Measurements from ENCODE around the gene ARID5B. TPM values are rescaled to one million over a fixed set of nuclear protein-coding genes. Genes with fewer than 3 reads are reported as not detected.

ARID5B gene
- total RNA-seq, 1 donor from 2014 or later: 13.7 TPM

- peak overlapping the region; percentile 76 for H3K27ac ChIP-seq (replicated peaks)
- intact Hi-C loops (cut with micrococcal nuclease): no loop called here
- H3K27me3 ChIP-seq (ENCODE audit: low read depth): no peaks in the 10 kb centered on the region
- H3K4me3 ChIP-seq: no peak overlapping the region
- no peak for DNase-seq
- H3K36me3 ChIP-seq: no peaks in the 10 kb centered on the region
- H3K9me3 ChIP-seq (replicated peaks): no peaks in the 10 kb centered on the region
- no peak for TF ChIP-seq CTCF (IDR thresholded peaks at IDR 0.05; ENCODE audit: borderline replicate concordance)
- H3K4me1 ChIP-seq: peaks cover 57% of the 10 kb centered on the region
Observed at GRCh38 chr10:62019685-62020359, 118.3 kb downstream of the ARID5B start.

- H3K36me3 ChIP-seq: no peaks in the 10 kb centered on the region
- H3K27me3 ChIP-seq (ENCODE audit: low read depth): no peaks in the 10 kb centered on the region
- no peak for DNase-seq
- no peak overlapping the region for H3K4me3 ChIP-seq
- peak overlapping the region; percentile 76 for H3K27ac ChIP-seq (replicated peaks)
- no peaks in the 10 kb centered on the region for H3K9me3 ChIP-seq (replicated peaks)
- H3K4me1 ChIP-seq: peaks cover 55% of the 10 kb centered on the region
- intact Hi-C loops (cut with micrococcal nuclease): no loop called here
- TF ChIP-seq CTCF (IDR thresholded peaks at IDR 0.05; ENCODE audit: borderline replicate concordance): no peak
Observed at GRCh38 chr10:62021128-62021665, 119.7 kb downstream of the ARID5B start.

- Histone ChIP-seq H3K27me3 (ENCODE audit: low read depth) (no peaks in the 10 kb centered on the region), H3K9me3 (replicated peaks) (no peaks in the 10 kb centered on the region), H3K27ac (replicated peaks) (no peak overlapping the region), H3K4me3 (no peak overlapping the region), H3K4me1 (peaks cover 45% of the 10 kb centered on the region), H3K36me3 (no peaks in the 10 kb centered on the region)
- no peak for DNase-seq
- intact Hi-C loops (cut with micrococcal nuclease): no loop called here
- no peak for TF ChIP-seq CTCF (IDR thresholded peaks at IDR 0.05; ENCODE audit: borderline replicate concordance)
Observed at GRCh38 chr10:62021978-62022802, 120.7 kb downstream of the ARID5B start.

GRCh38 chr10:62022830-62023229 lies 121.3 kb downstream of the ARID5B start:
- H3K27ac ChIP-seq (replicated peaks): no peak overlapping the region
- TF ChIP-seq CTCF (IDR thresholded peaks at IDR 0.05; ENCODE audit: borderline replicate concordance): no peak
- intact Hi-C loops (cut with micrococcal nuclease): no loop called here

GRCh38 chr10:62023329-62023728 lies 121.8 kb downstream of the ARID5B start:
- Histone ChIP-seq H3K4me1 (peaks cover 35% of the 10 kb centered on the region), H3K4me3 (no peak overlapping the region), H3K9me3 (replicated peaks) (no peaks in the 10 kb centered on the region), H3K27me3 (ENCODE audit: low read depth) (no peaks in the 10 kb centered on the region), H3K36me3 (no peaks in the 10 kb centered on the region), H3K27ac (replicated peaks) (no peak overlapping the region)
- DNase-seq: no peak
- intact Hi-C loops (cut with micrococcal nuclease): no loop called here
- no peak for TF ChIP-seq CTCF (IDR thresholded peaks at IDR 0.05; ENCODE audit: borderline replicate concordance)

More at GRCh38 chr10:62022830-62023229, 121.3 kb downstream of the ARID5B start:
- H3K4me3 ChIP-seq: no peak overlapping the region
- no peaks in the 10 kb centered on the region for H3K27me3 ChIP-seq (ENCODE audit: low read depth)
- no peak for DNase-seq
- H3K4me1 ChIP-seq: peaks cover 40% of the 10 kb centered on the region
- H3K36me3 ChIP-seq: no peaks in the 10 kb centered on the region
- no peaks in the 10 kb centered on the region for H3K9me3 ChIP-seq (replicated peaks)

Measured in left ventricle myocardium inferior (tissue), 1 donor.